ENCODE measurements around the gene VPS13C.

The VPS13C gene

GRCh38 chr15:61831505-61831921, 228.7 kb downstream of the VPS13C start:
- TF ChIP-seq SIN3A (IDR thresholded peaks at IDR 0.05; ENCODE audit: borderline replicate concordance, insufficient read depth, low read length), result no peak
- no peak for TF ChIP-seq TAF1 (IDR thresholded peaks at IDR 0.05; ENCODE audit: borderline replicate concordance, insufficient read depth, low read length)
- TF ChIP-seq FOXP2 (optimal IDR thresholded peaks at IDR 0.05; ENCODE audit: borderline replicate concordance, extremely low read depth, extremely low read length, insufficient read depth), result no peak
- TF ChIP-seq POLR2AphosphoS5 (IDR thresholded peaks at IDR 0.05; ENCODE audit: low read depth, low read length), result no peak
- no peak for TF ChIP-seq REST (IDR thresholded peaks at IDR 0.05; ENCODE audit: insufficient read depth in 1 of 2, low read depth in 2 of 2, low read length in 2 of 2)

- TF ChIP-seq FOXP2 (optimal IDR thresholded peaks at IDR 0.05; ENCODE audit: borderline replicate concordance, extremely low read depth, extremely low read length, insufficient read depth) (no peak), POLR2AphosphoS5 (IDR thresholded peaks at IDR 0.05; ENCODE audit: low read depth, low read length) (no peak), SIN3A (IDR thresholded peaks at IDR 0.05; ENCODE audit: borderline replicate concordance, insufficient read depth, low read length) (no peak), TAF1 (IDR thresholded peaks at IDR 0.05; ENCODE audit: borderline replicate concordance, insufficient read depth, low read length) (no peak), REST (IDR thresholded peaks at IDR 0.05; ENCODE audit: insufficient read depth in 1 of 2, low read depth in 2 of 2, low read length in 2 of 2) (no peak)
Observed at GRCh38 chr15:61830536-61831330, 229.5 kb downstream of the VPS13C start.

GRCh38 chr15:61829514-61829889, 230.7 kb downstream of the VPS13C start:
- no peak for TF ChIP-seq FOXP2 (optimal IDR thresholded peaks at IDR 0.05; ENCODE audit: borderline replicate concordance, extremely low read depth, extremely low read length, insufficient read depth)
- TF ChIP-seq POLR2AphosphoS5 (IDR thresholded peaks at IDR 0.05; ENCODE audit: low read depth, low read length), result no peak
- TF ChIP-seq REST (IDR thresholded peaks at IDR 0.05; ENCODE audit: insufficient read depth in 1 of 2, low read depth in 2 of 2, low read length in 2 of 2), result no peak
- TF ChIP-seq SIN3A (IDR thresholded peaks at IDR 0.05; ENCODE audit: borderline replicate concordance, insufficient read depth, low read length), result no peak
- TF ChIP-seq TAF1 (IDR thresholded peaks at IDR 0.05; ENCODE audit: borderline replicate concordance, insufficient read depth, low read length), result no peak

GRCh38 chr15:61828860-61829513, 231.3 kb downstream of the VPS13C start:
- no peak for TF ChIP-seq TAF1 (IDR thresholded peaks at IDR 0.05; ENCODE audit: borderline replicate concordance, insufficient read depth, low read length)
- TF ChIP-seq SIN3A (IDR thresholded peaks at IDR 0.05; ENCODE audit: borderline replicate concordance, insufficient read depth, low read length), result no peak
- TF ChIP-seq REST (IDR thresholded peaks at IDR 0.05; ENCODE audit: insufficient read depth in 1 of 2, low read depth in 2 of 2, low read length in 2 of 2), result no peak
- no peak for TF ChIP-seq POLR2AphosphoS5 (IDR thresholded peaks at IDR 0.05; ENCODE audit: low read depth, low read length)
- TF ChIP-seq FOXP2 (optimal IDR thresholded peaks at IDR 0.05; ENCODE audit: borderline replicate concordance, extremely low read depth, extremely low read length, insufficient read depth), result no peak

Data from PFSK-1 (cell line).